Stomach (tissue), 4 donors: ENCODE measurements around the gene IGFBP4.

ENCODE experiments used
- CTCF ChIP-seq, 7 experiments: fragments of 450-650 bp in 4 of 7; fragments of 200-600 bp in 3 of 7; sonication (generic) in 3 of 7; IDR thresholded peaks; one replicate each; pipeline ENCODE4 v1.5.1; 2016 to 2019; ENCODE audit warnings: antibody characterized with exemption in 7 of 7, control low read depth in 2 of 7, mild to moderate bottlenecking in 1 of 7
- POLR2AphosphoS5 ChIP-seq, 3 donors: sonication (generic); formaldehyde crosslinking; IDR thresholded peaks; one replicate each; pipeline ENCODE4 v1.6.1; 2016; ENCODE audit warnings: antibody characterized with exemption in 3 of 3

DNA sequence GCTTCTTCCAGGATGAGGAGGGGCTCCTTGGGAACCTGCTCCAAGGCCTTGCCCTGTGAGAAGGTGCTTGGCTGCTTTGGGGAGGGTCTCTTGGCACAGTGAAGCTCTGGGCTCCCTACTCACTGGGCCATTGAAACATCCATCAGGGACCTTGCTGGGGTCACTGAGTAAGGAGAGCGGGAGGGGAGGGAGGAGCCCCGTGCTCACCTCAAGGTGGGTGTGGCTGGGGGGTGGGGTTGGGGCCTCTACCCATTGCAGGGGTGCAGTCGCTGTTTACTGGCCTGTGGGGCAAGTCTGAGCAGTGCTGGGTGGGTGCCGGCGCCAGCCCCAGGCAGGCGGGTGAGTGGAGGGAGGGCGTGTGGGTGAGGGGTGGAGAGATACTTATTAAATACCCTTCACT, 48.2 kb downstream of the IGFBP4 start:
- no peak for TF ChIP-seq CTCF (IDR thresholded peaks at IDR 0.05)
- TF ChIP-seq POLR2AphosphoS5 (IDR thresholded peaks at IDR 0.05), result no peak
